ENCODE measurements around the gene CNOT3. TPM values are rescaled to one million over a fixed set of nuclear protein-coding genes. Genes with fewer than 3 reads are reported as not detected.

Gene CNOT3
- total RNA-seq, 2 donors from 2014 or later = 22.4 to 51.4 TPM

DNA sequence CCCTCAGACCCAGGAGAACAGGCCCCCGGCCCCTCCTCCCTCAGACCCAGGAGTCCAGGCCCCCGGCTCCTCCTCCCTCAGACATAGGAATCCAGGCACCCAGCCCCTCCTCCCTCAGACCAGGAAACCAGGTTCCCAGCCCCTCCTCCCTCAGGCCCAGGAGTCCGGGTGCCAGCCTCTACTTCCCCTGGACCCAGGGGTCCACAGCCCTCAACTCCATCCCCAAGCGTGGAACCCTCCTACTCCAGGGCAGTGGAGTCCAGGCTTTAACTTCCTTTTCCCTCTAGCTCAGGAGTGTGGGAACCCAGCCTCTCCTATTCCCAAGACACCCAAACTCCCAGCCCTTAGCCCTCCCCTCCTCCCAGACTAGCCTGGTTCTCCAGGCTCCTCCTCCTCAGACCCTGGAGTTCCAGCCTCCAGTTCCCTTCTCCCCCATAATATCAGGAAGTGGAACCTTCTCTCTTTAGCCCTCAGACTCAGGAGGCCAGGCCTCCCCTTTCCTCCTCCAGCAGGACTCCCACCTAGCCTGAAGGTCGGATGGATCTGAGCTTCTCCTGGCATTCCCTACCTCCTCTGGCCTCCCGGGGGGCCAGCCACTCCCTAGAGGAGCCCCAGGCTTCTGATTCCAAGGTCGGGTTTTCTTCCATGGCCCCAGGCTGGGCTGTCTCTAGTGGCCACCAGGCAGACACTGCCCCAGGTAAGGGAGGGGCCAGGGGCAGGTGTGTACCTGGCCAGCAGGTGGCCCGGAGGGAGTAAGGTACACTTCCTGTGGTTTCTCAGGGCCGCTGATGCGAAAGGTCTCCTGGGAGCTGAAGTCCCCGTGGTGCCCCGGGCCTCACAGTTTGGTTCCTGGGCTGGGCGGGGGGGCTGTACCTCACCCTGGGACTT lies 35.2 kb downstream of the CNOT3 start, which contains the start of gene TMC4:
Gene TMC4 (minus strand): TSS at position 690 of the 888 bp plus-strand sequence. CDS start 43 bp downstream, at position 647.
- peak; percentile 90 to 94 (median 94) for DNase-seq
- TF ChIP-seq, protein P1, sequence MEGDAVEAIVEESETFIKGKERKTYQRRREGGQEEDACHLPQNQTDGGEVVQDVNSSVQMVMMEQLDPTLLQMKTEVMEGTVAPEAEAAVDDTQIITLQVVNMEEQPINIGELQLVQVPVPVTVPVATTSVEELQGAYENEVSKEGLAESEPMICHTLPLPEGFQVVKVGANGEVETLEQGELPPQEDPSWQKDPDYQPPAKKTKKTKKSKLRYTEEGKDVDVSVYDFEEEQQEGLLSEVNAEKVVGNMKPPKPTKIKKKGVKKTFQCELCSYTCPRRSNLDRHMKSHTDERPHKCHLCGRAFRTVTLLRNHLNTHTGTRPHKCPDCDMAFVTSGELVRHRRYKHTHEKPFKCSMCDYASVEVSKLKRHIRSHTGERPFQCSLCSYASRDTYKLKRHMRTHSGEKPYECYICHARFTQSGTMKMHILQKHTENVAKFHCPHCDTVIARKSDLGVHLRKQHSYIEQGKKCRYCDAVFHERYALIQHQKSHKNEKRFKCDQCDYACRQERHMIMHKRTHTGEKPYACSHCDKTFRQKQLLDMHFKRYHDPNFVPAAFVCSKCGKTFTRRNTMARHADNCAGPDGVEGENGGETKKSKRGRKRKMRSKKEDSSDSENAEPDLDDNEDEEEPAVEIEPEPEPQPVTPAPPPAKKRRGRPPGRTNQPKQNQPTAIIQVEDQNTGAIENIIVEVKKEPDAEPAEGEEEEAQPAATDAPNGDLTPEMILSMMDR (IDR thresholded peaks at IDR 0.05) = peak; percentile 31 to 96 (median 95)
- TF ChIP-seq POLR2A (IDR thresholded peaks at IDR 0.05) = peak; percentile 41 to 81 (median 81)
- Histone ChIP-seq H3K9me3 (no peaks in the 10 kb centered on the region), H3K4me3 (peak within 1 kb of the TSS; percentile 20 to 36), H3K27ac (peak within 1 kb of the TSS; percentile 77 to 94 (median 86)), H3K36me3 (replicated peaks in 1 of 2; ENCODE audit: insufficient read depth in 1 of 2, low read depth in 2 of 2) (no peaks in the 10 kb centered on the region), H3K4me1 (peaks cover 15% of the 10 kb centered on the region), H3K27me3 (no peaks in the 10 kb centered on the region)
- peak; percentile 98 for ATAC-seq
- 0 to 4% methylated on average over 6 to 12 of the region's 13 CpGs for WGBS, 2 donors
- intact Hi-C loops (cut with DNase I) = no loop called here

DNA sequence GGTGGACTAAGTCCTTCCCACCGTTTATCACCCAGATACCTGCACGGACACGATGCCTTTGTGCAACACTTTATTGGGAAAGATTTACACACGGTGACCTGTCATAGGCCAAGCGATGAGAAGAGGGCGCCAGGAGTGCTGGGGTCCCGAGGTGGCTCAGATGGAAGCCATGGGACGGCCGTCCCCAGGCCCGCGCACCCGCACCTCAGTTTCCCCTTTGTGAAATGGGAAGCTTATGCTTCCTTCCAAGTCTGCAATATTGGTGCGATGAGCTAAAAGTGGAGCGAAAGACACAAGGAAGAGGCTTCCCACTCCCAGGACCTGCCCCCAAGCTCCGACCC lies 35.8 kb downstream of the CNOT3 start:
- ATAC-seq (no peak), DNase-seq (no peak)
- Histone ChIP-seq H3K9me3 (no peaks in the 10 kb centered on the region), H3K27me3 (no peaks in the 10 kb centered on the region), H3K4me1 (peaks cover 14% of the 10 kb centered on the region), H3K4me3 (no peak overlapping the region), H3K27ac (peak overlapping the region; percentile 77 to 94 (median 86)), H3K36me3 (replicated peaks in 1 of 2; ENCODE audit: insufficient read depth in 1 of 2, low read depth in 2 of 2) (no peaks in the 10 kb centered on the region)
- intact Hi-C loops (cut with DNase I) = no loop called here
- TF ChIP-seq POLR2A (IDR thresholded peaks at IDR 0.05) = no peak
- TF ChIP-seq, protein P1 (IDR thresholded peaks at IDR 0.05) = no peak
- WGBS, 2 donors = 37 to 90% methylated on average over 3 to 15 of the region's 15 CpGs

- no peak for DNase-seq
- 74 to 76% methylated on average over 2 to 18 of the region's 25 CpGs for WGBS, 2 donors
- intact Hi-C loops (cut with DNase I) = no loop called here
Measured at GRCh38 chr19:54173951-54174834, 36.6 kb downstream of the CNOT3 start.

GRCh38 chr19:54178581-54179261 lies 41.2 kb downstream of the CNOT3 start:
- TF ChIP-seq, protein P1 (IDR thresholded peaks at IDR 0.05) = no peak
- TF ChIP-seq POLR2A (IDR thresholded peaks at IDR 0.05) = no peak
- intact Hi-C loops (cut with DNase I) = no loop called here
- ATAC-seq = peak; percentile 80

More at GRCh38 chr19:54173951-54174834, 36.6 kb downstream of the CNOT3 start:
- Histone ChIP-seq H3K9me3 (no peaks in the 10 kb centered on the region), H3K36me3 (replicated peaks in 1 of 2; ENCODE audit: insufficient read depth in 1 of 2, low read depth in 2 of 2) (no peaks in the 10 kb centered on the region), H3K27ac (peak overlapping the region in 2 of 4 donors; percentile 89 to 94), H3K27me3 (no peaks in the 10 kb centered on the region), H3K4me3 (no peak overlapping the region), H3K4me1 (peaks cover 12% of the 10 kb centered on the region)
- TF ChIP-seq, protein P1 (IDR thresholded peaks at IDR 0.05) = no peak
- TF ChIP-seq POLR2A (IDR thresholded peaks at IDR 0.05) = no peak
- no peak for ATAC-seq

More at GRCh38 chr19:54178581-54179261, 41.2 kb downstream of the CNOT3 start:
- peak in 3 of 4 donors; percentile 45 to 54 (median 51) for DNase-seq
- H3K4me1 ChIP-seq = peaks cover under 1% of the 10 kb centered on the region
- H3K27ac ChIP-seq = no peak overlapping the region
- no peaks in the 10 kb centered on the region for H3K27me3 ChIP-seq
- H3K9me3 ChIP-seq = no peaks in the 10 kb centered on the region
- no peak overlapping the region for H3K4me3 ChIP-seq
- no peaks in the 10 kb centered on the region for H3K36me3 ChIP-seq (replicated peaks in 1 of 2; ENCODE audit: insufficient read depth in 1 of 2, low read depth in 2 of 2)
- 70 to 78% methylated on average over 16 to 23 of the region's 23 CpGs for WGBS, 2 donors

Data from body of pancreas (tissue), 4 donors.